ENCODE data around the gene CIB2.

GRCh38 chr15:78097667-78098066 lies 33.6 kb downstream of the CIB2 start:
- no peak for TF ChIP-seq CTCF (IDR thresholded peaks at IDR 0.05)
- no peak for TF ChIP-seq POLR2A (IDR thresholded peaks at IDR 0.05)

Measured in heart left ventricle (tissue), 13 donors.